CD4-positive, alpha-beta T cell treated with Interferon gamma for 1 hour (primary cell): ENCODE results near the gene ANGPTL2.
"Not testable (repeated sequence)": the region's sequence is repeated elsewhere in the genome, so short reads cannot be mapped to it uniquely, and the experiment has no call there.

Experiments
- DNase-seq: peaks from one replicate; pipeline ENCODE4 v3.0.0-alpha.2; 2020

ANGPTL2 gene

DNA sequence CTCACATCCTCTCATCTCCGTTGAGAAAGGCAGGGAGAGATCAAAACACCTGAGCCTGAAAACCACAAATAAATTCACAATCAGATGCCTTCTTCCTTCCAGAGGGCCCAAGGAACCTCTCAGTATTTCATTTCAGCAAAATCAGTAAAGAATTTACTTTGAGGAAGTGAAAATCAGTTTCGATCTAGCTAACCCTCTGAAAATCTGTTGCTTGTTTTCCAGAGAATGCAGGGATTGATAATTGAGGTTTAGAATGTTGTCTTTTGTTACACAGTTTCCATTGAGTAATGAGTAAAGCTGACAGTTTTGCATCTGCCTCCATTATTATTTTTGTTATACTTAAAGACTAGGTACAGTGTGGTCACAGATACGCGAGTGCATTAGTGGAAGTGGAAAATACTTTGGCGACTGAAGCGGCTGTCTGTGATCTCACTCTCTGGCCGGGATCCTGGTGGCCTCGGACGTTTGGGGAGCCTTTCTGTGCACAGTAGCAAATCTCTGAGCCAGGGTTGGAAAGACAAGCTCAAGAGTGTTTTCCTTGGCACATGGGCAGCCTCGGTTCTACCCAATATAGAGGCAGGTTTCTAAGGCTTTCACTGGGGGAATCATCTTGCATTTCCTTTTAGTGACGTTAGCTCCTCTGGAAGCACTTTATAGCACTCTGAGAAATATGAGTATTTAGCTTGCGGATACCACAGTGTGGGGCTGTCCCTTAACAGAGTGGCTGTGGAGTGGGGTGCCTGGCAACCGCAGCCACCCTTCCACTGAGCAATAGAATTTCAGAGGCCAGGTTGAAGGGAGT lies 32.2 kb upstream of the ANGPTL2 start:
- no peak for DNase-seq

DNA sequence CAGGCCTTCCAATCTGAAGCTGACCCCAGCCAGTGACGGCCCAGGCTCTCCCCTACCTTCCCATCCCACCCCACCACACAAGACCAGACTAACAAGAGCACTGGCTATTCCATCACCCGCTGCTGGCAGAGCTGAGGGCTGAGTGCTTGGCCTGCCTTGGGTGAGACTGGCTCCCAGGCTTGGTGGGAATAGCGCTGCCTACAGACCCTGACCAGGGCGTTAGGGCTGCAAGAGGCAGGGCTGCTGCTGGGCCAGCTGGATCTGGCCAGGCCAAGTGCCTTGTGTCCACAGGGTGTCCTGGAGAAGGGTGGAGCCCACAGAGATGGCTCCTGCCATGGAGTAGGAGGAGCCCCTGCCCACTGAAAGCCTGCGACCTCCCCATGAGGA lies 31.6 kb upstream of the ANGPTL2 start:
- no peak for DNase-seq

DNA sequence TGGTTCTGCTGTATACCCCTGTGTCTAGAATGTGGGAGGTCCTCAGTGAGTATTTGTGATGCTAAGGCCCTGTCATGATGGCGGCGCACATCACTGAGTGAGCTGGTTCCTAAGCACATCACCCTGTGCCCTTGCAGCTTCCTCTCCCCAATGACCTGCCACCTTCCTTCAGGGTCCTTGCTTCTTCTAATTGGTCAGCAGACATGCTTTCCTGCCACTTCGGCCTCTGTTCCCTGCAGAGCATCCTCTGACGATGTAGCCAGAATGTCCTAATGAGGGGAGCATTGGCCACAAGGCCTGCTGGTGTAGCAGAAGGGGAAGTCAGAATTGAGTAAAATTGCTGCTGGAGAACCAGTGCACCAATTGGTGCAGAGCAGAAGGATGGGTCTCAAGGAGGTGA lies 31.1 kb upstream of the ANGPTL2 start:
- no peak for DNase-seq

DNA sequence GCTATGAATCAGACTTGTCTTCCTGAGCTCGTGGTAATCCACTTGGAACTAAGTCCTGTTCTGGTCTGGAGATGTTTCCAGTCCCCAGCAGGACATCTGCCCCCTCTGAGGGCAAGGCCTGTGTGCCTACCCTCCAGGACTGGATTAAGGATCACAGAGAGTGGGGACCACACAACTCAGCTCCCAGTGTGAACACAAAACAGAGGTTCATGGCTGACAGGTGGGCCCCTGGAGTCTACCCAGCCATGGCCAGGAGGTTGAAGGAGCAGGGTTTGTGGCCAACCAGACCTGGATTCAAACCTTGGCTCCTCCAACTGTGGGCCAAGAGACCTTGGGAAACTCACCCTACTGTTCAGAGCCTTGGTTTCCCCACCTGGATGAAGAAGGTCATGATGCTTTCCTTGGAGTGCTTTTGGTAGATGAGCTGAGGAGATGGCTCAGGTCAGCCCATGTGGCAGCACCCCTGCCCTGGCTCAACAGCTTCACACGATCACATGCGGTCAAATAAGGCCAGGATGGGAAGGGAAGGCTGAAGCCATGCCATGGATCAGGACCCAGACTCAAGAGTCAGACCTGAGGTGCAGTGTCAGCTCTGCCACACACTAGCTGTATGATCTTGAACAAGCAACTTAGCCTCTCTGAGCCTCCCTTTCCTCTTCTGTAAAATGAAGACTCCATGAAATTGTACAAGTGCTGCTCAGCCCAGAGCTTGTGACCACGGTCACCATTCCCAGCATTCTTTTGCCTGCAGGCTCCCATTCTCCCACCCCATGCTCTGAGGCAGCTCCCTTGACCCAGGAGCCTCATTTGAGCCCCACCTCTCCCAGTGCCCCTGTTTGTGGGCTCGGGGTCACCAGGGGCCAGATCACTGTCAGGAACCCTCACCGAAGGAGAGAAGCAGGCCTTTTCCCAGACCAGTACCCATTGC lies 27.3 kb upstream of the ANGPTL2 start:
- DNase-seq = no peak

DNA sequence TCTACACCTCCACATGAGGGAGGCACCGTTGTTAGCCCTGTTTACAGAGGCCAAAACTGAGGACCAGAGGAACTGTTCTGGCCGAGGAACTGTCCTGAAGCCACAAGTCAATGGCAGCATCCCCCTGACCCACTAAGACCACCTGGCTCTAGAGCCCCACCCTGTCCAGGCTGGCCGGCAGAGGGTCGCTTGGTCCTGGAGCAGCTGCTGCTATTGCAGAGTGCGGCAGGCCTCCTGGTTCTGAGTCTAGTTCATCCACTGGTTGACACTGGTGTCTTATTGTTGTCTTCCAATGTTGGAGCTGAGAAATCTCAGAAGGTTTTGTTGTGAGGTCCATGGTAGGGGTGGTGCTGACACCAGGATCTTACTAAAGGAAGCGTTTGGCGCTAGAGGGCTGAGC lies 26.6 kb upstream of the ANGPTL2 start:
- no peak for DNase-seq

DNA sequence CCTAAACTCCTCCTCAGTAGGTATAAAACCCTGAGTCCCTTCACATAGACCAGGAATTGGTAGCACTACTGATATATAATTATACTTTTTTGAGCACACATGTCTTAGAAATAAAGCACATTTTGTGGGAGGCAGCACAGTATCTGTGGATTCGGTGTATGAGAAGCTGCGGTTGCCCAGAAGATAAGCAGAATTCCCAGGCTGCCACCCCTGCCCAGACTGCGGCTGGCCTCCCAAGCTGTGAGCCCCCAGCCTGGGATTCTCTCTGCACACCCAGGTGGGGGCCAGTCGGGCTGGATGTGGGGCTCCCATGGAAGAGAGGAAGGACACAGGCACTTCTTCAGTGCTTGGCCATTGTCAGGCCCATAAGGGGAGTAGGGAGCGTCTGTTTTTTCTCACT lies 25.6 kb upstream of the ANGPTL2 start:
- no peak for DNase-seq

DNA sequence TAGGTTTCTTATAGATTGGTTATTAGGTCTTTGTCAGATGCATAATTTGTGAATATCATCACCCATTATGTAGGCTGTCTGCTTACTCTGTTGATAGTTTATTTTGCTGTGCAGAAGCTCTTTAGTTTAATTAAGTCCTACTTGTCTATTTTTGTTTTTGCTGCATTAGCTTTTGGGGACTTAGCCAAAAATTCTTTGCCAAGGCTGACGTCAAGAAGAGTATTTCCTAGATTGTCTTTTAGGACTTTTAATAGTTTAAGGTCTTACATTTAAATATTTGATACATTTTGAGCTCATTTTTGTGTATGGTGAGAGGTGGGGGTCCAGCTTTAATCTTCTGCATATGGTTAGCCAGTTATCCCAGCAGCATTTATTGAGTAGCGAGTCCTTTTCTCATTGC lies 24.8 kb upstream of the ANGPTL2 start:
- DNase-seq = no peak

DNA sequence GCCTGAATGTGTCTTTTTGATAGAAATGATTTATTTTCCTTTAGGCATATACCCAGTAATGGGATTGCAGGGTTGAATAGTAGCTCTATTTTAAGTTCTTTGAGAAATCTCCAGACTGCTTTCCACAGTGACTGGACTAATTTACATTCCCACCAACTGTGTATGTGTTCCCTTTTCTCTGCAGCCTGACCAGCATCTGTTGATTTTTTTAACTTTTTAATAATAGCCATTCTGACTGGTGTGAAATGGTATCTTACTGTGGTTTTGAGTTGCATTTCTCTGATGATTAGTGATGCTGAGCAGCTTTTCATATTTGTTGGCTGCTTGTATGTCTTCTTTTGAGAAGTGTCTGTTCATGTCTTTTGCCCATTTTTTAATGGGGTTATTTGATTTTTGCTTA lies 24.4 kb upstream of the ANGPTL2 start:
- not testable (repeated sequence) for DNase-seq

DNA sequence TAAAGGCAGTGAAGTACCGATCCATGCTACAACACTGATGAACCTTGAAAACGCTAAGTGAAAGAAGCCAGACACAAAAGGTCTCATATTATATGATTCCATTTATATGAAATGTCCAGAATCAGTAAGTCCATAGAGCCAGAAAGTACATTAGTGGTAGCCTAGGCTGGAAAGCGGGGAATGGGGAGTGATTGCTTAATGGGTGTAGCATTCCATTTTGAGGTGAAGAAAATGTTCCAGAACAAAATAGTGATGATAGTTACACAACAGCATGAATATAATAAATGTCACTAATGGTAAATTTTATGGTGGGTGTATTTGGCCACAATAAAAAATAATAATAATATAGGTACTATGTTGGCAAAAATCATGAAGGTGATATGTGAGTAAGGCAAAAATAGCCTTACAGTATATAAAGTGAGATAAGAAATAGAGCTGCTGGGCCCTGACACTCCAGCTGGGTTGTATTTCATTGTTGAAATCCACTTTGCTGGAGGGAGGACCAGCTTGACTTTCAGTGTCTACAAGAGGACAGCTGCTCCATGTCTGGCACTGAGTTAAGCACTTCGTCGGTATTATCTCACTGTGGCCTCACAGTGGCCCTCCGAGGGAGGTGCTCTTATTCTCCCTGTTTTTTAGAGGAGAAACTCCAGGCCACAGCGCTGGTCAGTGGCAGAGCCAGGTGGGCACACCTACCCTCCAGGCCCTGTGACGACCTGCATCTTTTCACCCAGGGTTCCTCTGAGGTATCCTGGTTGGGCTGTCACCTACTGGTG lies 22.4 kb upstream of the ANGPTL2 start:
- no peak for DNase-seq

DNA sequence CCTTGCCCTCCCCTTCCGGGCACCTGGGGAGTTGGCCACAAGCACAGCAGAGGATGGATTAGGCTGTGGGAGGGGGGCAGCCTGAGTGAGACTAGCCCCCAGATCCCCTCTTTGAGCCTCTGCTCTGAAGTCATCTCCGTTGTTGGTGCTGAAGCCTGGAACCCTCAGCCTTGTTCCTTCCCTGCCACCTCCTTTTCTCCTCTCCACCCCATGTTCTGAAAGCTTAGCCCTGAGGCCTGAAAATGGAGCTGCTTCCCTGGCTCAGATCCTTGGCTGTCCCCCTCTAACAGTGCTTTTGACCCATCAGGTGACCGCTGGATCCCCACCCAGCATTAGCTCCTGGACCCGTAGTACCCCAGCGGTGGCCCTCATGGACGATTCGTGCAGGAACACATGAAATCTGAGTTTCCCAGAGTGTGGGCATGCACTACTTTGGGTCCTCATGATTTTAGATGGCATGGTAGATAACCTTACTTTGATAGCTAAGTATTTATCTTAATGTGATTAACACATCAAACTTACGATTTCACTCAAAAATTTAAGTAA lies 21.6 kb upstream of the ANGPTL2 start:
- no peak for DNase-seq

DNA sequence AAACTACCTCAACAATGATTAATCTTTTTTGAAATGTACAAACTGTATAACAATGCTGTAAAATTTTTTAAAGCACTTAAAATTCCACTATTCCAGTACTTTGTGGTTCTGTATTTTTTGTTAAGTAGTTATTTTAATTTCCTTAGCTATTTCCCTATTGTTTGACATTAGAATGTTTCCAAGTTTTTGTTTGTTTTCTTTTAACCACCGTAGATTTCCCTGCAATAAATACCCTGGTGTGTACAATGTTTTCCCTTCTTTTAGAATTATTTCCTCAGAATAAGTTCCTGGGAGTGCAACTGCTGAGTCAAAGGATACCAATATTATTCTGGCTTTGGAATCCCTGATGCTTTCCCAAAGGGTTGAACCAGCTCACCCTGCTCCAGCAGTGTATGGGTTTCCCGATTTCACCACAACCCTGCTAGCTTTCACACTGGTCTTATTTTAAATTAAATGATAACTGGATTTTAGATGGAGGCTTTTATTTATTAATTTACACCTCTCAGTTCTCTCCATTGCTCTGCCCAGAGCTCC lies 20.6 kb upstream of the ANGPTL2 start:
- DNase-seq = no peak

DNA sequence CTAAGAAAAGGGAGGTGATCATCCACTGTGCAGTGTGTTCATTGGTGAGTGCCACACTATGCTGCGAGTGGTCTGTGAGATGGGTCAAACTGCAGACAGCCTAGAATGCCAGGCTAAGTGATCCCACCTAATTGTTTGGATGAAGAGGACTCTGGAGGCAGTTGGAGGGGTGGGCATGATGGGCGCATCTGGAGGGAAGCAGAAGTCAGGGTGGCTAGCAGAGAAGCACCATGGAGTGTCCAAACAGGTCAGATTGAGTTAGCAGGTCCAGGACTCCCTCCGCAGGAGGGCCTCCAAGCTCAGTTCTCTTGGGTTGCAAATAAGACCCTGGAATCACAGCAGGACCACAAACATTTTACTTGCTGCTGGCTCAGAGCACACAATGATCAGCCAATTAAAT lies 19.9 kb upstream of the ANGPTL2 start:
- no peak for DNase-seq

DNA sequence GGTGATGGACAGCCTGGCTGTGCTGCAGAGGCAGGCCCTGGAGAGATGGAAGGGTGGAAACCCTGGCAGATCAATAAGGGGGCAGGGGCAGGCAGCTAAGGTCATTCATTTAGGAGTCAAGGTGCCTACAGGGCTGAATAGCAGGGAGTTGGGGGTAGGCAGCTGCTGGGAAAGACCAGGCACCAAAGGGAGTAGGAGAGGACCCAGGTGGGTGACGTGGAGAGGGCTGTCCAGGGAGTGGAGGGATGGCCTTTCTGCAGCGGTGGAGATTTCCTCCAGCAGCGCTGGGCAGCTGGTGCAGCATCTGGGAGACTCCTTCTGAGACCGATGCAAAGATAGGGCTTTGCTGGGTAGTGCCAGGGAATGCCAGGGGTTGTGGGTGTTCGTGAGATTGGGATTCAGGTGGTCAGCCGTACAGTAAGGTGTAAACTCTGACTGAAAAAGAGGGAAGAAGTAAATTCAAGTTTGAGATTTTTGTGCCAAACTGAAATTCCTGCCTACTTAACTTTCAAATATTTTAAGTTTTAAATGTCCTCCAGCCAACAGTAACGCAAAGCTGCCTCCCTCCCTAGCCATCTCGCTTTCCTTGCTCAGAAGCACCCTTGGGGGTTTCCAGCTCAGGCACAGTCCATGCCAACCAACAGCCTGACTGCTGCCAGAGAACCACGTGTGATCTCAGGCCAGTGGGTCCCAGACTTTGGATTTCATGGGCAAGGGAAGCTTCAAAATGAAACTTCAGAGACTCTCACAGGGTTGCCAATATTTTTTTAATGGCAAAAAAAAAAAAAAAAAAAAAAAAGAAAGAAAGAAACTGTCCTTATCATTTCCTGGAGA lies 18.6 kb upstream of the ANGPTL2 start:
- DNase-seq = no peak

DNA sequence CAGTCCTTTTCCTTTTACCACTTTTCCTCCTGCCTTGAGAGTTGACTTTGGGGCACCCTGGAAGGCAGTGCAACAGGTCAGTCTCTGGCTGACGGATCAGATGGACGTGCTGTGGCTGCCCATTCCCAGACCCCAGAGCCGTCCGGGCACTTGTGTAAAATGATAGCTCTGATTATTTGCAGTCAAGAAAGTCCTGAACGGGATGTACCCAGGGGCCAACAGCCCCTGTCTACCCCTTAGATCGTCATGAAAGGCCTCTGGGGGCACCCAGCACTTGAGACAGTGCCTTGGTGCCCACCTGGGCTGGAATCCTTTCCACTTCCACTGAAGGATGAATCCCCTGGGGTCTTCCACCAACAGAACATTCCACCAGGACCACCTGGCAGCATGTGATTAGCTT lies 17.7 kb upstream of the ANGPTL2 start:
- DNase-seq = no peak

DNA sequence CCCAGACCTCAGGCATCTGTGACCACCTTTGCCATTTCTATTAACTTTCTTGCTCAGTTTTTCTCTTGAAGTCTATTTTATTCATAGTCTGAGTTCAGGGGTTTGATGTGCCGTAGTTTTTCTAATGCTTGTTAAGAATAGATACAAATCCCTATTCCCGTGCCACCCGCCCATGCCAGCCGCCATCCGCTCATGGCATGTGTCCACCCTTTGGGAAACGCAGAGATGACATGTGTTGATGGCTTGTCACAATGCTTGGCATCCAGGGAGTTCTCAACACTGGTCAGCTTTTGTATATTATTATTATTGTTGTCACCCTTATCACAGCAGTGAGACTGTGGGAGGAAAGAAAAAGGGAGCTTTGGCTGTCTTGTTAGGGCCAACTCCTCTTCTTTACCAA lies 17.3 kb upstream of the ANGPTL2 start:
- DNase-seq = no peak

DNA sequence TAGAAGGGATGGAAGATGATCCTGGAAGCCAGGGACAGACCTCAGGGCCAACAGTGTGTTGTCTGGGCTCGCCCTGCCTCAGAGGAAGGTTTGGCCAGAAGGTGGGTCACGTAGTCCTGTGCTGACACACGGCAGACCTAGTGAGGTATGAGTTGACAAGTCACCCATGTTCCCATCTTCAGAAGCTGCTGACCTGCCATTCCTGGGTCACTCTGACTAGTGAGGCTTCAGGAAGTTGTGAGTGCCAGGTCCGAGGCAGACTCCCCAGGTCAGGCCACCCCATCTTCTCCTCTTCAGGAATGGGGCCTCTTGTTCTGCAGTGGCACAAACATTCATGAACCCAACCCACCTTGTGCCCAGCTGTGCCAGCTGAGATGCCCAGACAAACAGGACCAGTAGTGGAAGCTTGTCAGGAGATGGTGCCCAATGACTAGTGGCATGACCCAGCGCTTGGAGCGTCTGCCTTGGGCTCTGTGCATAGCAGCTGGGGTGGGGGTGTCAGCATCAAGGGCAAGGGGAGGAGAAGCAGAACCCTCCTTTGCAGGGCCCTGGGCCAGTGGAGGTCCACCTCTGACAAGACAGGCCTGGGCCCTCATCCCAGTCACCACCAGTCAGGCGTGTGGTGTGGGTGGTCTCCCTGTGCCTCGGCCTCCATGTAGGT lies 16.8 kb upstream of the ANGPTL2 start:
- DNase-seq = no peak

DNA sequence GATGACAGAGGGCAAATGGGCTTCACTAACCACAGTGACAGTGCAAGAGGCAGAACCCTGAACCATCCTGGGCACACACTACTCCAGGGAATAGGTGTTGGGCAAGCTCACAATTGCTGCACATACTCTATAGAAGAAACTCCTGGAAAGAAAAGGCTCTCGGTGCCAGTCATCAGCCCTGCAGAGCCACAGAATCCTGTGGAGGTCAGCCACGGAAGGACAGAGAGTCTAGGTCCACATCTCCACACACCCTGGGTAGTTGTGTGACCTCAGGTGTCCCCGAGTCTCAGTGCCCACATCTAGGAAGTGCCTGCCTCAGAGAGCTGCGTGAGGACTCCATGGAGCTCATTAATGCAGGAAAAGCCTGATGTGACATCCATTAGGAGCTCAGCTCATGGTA lies 16.0 kb upstream of the ANGPTL2 start:
- DNase-seq = no peak

DNA sequence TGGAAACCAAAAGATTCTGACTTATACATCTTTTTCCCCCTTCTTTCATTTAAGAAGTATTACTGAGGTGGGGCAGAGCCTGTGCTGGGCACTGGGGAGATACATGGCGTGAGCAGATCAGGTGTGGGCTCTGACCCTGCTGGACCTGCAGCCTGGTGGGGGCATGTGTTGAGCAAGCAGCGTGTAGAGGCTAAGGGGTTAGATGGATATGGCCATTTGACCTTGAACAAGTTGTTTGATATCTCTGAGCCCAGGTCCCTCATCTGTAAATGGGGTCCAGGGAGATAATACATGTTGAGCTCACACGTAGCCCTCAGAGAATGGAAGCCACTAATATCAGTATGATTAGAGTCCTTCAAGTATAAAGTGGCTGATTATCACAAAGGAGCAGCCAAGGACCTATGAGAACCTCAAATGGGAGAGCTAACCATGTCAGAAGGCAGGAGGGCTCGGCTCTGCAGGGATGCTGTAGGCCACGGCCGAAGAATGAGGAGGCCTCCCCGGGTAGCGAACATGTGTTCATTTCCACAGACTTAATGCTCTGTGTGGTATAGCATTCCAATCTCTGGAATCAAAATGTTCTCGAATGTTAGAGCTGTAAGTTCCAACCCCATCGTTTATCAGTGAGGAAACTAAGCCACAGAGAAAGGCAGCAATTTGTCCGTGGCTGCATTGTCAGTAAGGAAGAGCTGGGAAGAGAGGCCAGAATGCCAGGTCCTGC lies 15.4 kb upstream of the ANGPTL2 start:
- DNase-seq = no peak

DNA sequence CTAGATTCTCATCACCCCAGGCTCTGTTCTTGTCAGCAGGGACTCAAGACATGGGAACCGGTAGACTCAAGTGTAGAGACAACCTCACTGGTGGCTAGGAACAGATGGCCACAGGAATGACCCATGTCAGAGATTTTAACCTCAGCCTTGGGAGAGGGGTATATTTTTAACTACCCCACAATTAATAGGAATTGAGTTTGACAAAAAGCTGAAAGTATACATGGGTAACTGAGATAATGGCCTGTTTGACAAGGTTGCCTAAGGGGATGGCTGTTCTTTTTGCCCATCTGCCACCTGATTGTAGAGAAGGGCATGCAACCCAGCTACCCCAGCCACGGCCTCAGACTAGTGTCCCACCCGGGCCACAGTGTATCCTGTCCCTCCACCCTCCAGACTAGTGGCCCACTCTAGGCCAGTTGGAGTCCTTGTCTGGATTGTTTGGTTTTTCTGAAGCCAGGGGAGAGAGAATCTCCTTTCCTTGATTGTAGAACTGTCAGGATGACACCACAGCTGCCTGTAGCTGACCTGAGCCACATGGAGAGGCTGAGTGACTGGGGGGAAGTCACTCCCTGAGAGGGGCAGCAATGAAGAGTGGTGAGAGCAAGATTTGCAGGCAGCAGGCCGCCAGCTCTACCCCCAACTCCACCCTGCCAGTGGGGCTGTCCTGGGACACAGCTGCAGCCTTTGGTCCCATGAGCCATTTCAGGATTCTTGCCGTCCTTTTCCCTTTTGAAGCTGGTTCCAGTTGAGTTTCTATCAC lies 14.6 kb upstream of the ANGPTL2 start:
- DNase-seq = no peak
